GM13977 (cell line): ENCODE results near the gene SLC12A8.

Experiments
- DNase-seq: peaks from one replicate; pipeline ENCODE4 v3.0.0; 2012; ENCODE audit warnings: low spot score
- CTCF ChIP-seq: IDR thresholded peaks from 2 replicates; pipeline ENCODE4 v1.5.1; 2012; ENCODE audit warnings: mild to moderate bottlenecking, control low read depth; ENCODE audit not compliant: insufficient read depth; ENCODE audit errors: extremely low read depth, missing control alignments
- in situ Hi-C: fragments of 300-500 bp; cut with MboI; formaldehyde crosslinking; loops from one replicate; pipeline ENCODE4 v1.12.0; 2022; ENCODE audit warnings: low sequenced_read_pairs, low pct_unique_long_range_greater_than_20kb, mixed read lengths, inconsistent platforms; ENCODE audit not compliant: unreplicated experiment

The SLC12A8 gene

DNA sequence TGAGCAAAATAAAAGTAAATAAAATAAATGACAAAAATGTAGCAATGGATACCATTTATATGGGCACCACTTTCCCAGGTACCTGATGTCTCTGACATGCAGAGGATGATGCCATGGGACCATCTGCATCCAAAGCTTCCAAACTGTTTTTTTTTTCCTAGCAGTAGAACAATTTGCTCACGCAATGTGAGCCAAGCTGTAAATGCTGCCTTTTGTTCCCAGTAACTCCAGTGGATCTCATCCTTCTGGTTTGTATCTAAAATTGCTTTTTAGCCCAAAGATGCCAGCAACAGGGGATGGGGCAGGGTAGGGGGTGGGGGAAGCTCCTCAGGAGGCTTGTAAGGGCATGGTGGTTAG, 32.7 kb downstream of the SLC12A8 start:
- no peak for TF ChIP-seq CTCF
- no peak for DNase-seq
- in situ Hi-C loops: no loop called here

DNA sequence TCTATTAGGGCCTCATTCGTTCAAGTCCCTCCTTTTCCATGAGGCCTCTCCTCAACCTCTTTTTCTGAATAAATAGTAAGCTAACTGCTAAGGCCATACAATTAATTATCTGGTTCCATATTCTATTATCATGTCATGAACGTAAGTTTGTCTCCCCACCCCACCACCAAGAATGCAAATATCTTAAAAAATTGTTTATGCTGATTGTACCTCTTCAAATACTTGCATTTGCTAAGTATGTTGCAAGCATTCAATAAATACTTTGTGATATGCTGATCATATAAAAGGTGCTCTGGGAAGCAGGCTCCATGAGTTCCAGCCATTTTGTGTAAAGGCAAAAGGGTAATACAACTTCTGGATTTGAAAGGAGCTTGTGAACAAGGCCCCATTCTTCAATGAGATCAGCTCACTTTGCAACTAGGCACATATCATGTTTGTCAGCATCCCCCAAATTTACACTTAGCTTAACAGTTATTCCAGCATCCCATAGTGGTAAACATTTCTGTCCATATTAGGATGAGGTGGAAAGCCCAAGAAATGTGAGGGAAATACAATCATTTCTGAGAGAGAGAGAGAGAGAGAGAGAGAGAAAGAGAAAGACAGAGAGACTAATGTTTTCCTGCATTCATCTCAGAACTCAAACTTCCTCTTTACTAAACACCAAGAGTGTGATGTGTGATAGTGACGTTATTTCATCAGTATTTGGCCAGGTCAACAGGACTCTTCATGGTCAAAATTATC, 33.2 kb downstream of the SLC12A8 start:
- DNase-seq: peak; percentile 66
- TF ChIP-seq CTCF: no peak
- in situ Hi-C loops: no loop called here

- in situ Hi-C loops: no loop called here
- no peak for TF ChIP-seq CTCF
- no peak for DNase-seq
Measured at GRCh38 chr3:125177746-125178145, 34.8 kb downstream of the SLC12A8 start.

- TF ChIP-seq CTCF: no peak
- DNase-seq: no peak
- in situ Hi-C loops: no loop called here
Measured at GRCh38 chr3:125175295-125176078, 37.1 kb downstream of the SLC12A8 start.

DNA sequence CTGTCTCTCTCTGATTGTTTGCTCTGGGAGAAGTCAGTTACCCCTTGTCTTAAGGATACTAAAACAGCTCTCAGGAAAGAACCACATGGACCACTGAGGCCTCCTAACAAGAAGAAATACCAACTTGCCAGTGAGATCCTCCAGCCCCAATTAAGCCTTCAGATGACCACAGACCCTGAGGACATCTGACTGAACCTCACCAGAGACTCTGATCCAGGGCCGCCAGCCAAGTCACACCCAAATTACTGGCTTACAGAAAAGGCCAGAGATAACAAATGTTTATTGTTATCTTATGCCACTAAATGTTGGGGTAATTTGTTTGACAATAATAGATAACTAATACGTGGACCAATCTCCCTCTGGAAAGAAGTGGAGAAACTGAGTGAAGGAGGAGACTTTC, 40.2 kb downstream of the SLC12A8 start:
- in situ Hi-C loops: no loop called here
- no peak for DNase-seq

More for the DNA sequence above, 40.2 kb downstream of the SLC12A8 start:
- no peak for TF ChIP-seq CTCF
